Measurements from ENCODE around the gene SLC22A23.

GRCh38 chr6:3321042-3321441 is 135.8 kb downstream of the SLC22A23 start:
- TF ChIP-seq CTCF (IDR thresholded peaks at IDR 0.05), result no peak
- TF ChIP-seq ZFX (IDR thresholded peaks at IDR 0.05; ENCODE audit: borderline replicate concordance), result no peak

Measured in 22Rv1 (cell line).